Glutamatergic neuron (in vitro differentiated cells): Measurements from ENCODE around the gene CFAP157. TPM values are rescaled to one million over a fixed set of nuclear protein-coding genes. Genes with fewer than 3 reads are reported as not detected.

Source experiments
- DNase-seq: peaks from one replicate; pipeline ENCODE4 v3.0.0; 2022
- H3K27ac Mint-ChIP-seq: one replicate; pipeline ENCODE4 v1.8.0; 2020; ENCODE audit warnings: mild to moderate bottlenecking, mixed read lengths, inconsistent platforms; ENCODE audit not compliant: unreplicated experiment
- H3K27me3 Mint-ChIP-seq: one replicate; pipeline ENCODE4 v1.8.0; 2020; ENCODE audit warnings: mild to moderate bottlenecking, moderate library complexity, mixed read lengths, inconsistent platforms; ENCODE audit not compliant: unreplicated experiment
- H3K36me3 Mint-ChIP-seq: one replicate; pipeline ENCODE4 v1.8.0; 2020; ENCODE audit warnings: mild to moderate bottlenecking, mixed read lengths, inconsistent platforms; ENCODE audit not compliant: unreplicated experiment
- H3K4me1 Mint-ChIP-seq: one replicate; pipeline ENCODE4 v1.8.0; 2020; ENCODE audit warnings: mild to moderate bottlenecking, low read depth, mixed read lengths, inconsistent platforms; ENCODE audit not compliant: unreplicated experiment
- H3K4me3 Mint-ChIP-seq: one replicate; pipeline ENCODE4 v1.8.0; 2020; ENCODE audit warnings: mild to moderate bottlenecking, mixed read lengths, inconsistent platforms; ENCODE audit not compliant: unreplicated experiment
- H3K9me3 Mint-ChIP-seq: one replicate; pipeline ENCODE4 v1.8.0; 2020; ENCODE audit warnings: mild to moderate bottlenecking, moderate library complexity, mixed read lengths, inconsistent platforms; ENCODE audit not compliant: unreplicated experiment
- CTCF ChIP-seq: fragments of 200-600 bp; sonication (generic); IDR thresholded peaks from one replicate; pipeline ENCODE4 v1.5.0; 2021; ENCODE audit not compliant: partially characterized antibody, unreplicated experiment
- total RNA-seq: library from RNA; stranded (reverse); fragmentation: NEBNext Ultra II Directional; extraction: Animal tissue kit (Norgen Biotek cat#: 25700); gene quantifications from one replicate; pipeline ENCODE4 v1.2.1, GENCODE V29; 2021; ENCODE audit not compliant: unreplicated experiment

The CFAP157 gene
- total RNA-seq, 1 donor from 2014 or later: 0.61 TPM

- H3K36me3 Mint-ChIP-seq: no peaks in the 10 kb centered on the region
- DNase-seq: peak; percentile 54
- H3K4me1 Mint-ChIP-seq: peaks cover 15% of the 10 kb centered on the region
- H3K4me3 Mint-ChIP-seq: peak overlapping the region; percentile 100
- H3K27ac Mint-ChIP-seq: no peak overlapping the region
- peaks cover 9% of the 10 kb centered on the region for H3K27me3 Mint-ChIP-seq
- peaks cover 10% of the 10 kb centered on the region for H3K9me3 Mint-ChIP-seq
- no peak for TF ChIP-seq CTCF
These were observed 8.2 kb downstream of the CFAP157 start for GRCh38 chr9:127714951-127715469.

GRCh38 chr9:127715470-127716337 lies 8.9 kb downstream of the CFAP157 start, which contains the start of the genes PTRH1 and TTC16:
Gene PTRH1 (minus strand): TSS chr9:127715663. CDS start chr9:127715639, 24 bp downstream.
Gene TTC16 (plus strand): TSS chr9:127716079. CDS start chr9:127716146, 67 bp downstream.
- H3K27me3 Mint-ChIP-seq: peaks cover 8% of the 10 kb centered on the region
- peaks cover 10% of the 10 kb centered on the region for H3K4me1 Mint-ChIP-seq
- H3K4me3 Mint-ChIP-seq: peak within 1 kb of the TSS; percentile 100
- peak; percentile 99 for DNase-seq
- no peak within 1 kb of the TSS for H3K27ac Mint-ChIP-seq
- no peak for TF ChIP-seq CTCF
- peaks cover 10% of the 10 kb centered on the region for H3K9me3 Mint-ChIP-seq
- H3K36me3 Mint-ChIP-seq: no peaks in the 10 kb centered on the region

GRCh38 chr9:127716412-127716811 lies 9.6 kb downstream of the CFAP157 start:
- Mint-ChIP-seq H3K27ac (no peak overlapping the region), H3K4me3 (peak overlapping the region; percentile 100), H3K36me3 (no peaks in the 10 kb centered on the region), H3K4me1 (peaks cover 5% of the 10 kb centered on the region), H3K9me3 (peaks cover 7% of the 10 kb centered on the region), H3K27me3 (peaks cover 7% of the 10 kb centered on the region)
- DNase-seq: no peak
- TF ChIP-seq CTCF: no peak

GRCh38 chr9:127717766-127718165 lies 11.0 kb downstream of the CFAP157 start:
- Mint-ChIP-seq H3K36me3 (no peaks in the 10 kb centered on the region), H3K4me1 (peaks cover 2% of the 10 kb centered on the region), H3K27ac (no peak overlapping the region), H3K9me3 (peaks cover 7% of the 10 kb centered on the region), H3K4me3 (no peak overlapping the region), H3K27me3 (peaks cover 7% of the 10 kb centered on the region)
- TF ChIP-seq CTCF: no peak
- no peak for DNase-seq
